Fibroblast of villous mesenchyme (primary cell): ENCODE data around the gene NPFFR1. TPM values are rescaled to one million over a fixed set of nuclear protein-coding genes. Genes with fewer than 3 reads are reported as not detected.

Experiments
- DNase-seq: peaks from one replicate; pipeline ENCODE4 v3.0.0-alpha.2; 2010; ENCODE audit warnings: low read depth
- H3K4me3 ChIP-seq: 2 replicates; pipeline ENCODE4 v1.5.1; 2011; ENCODE audit warnings: low read depth, mild to moderate bottlenecking, low read length
- CTCF ChIP-seq: IDR thresholded peaks from 2 replicates; pipeline ENCODE4 v1.5.1; 2012; ENCODE audit warnings: low read depth, mild to moderate bottlenecking, low read length; ENCODE audit not compliant: insufficient read depth
- total RNA-seq: library from RNA; depleted of rRNA; stranded (reverse); fragments of >200 nt; gene quantifications from 2 replicates; pipeline ENCODE4 v1.2.3, GENCODE V29; 2012

NPFFR1 gene
- total RNA-seq, 1 donor: not detected

DNA sequence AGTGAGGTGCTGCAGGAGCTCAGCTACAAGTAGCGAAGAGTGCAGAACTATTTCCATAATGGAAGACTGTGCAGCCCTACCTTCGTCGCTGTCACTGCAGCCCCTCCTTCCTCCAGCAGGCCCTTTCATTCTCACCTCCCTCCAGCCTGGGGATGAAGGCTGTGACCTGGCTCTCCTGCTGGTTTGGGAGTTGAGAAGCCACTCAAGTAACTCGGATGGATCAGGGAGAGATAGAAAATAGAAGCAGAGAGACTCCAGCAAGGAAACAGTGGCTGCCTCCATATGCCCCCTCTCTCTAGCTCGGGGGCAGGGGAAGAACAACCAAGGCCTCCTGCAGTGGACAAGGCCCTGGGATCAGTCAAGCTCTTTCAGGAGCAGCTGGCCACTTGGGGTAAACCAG lies 37.4 kb upstream of the NPFFR1 start:
- no peak overlapping the region for H3K4me3 ChIP-seq
- TF ChIP-seq CTCF: no peak
- DNase-seq: no peak

DNA sequence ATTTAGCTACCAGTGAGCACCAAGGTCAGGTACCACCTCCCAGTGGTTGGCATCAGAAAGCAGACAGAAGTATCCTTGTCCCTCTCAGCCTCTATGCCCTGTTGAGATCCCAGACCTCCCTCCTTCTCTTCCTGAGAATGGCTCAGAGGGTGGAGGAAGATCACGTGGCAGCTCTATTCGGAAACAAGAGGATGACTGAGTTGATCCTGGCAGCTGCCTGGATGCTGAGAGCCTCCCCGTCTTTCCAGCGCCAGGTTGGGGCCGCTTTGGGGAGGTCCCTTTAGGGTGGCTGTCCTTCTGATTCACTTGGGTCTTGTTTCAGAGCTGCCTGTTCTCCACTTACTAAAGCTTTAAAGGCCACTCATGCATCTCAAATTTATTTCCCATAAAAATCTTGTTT lies 36.9 kb upstream of the NPFFR1 start:
- no peak for TF ChIP-seq CTCF
- no peak overlapping the region for H3K4me3 ChIP-seq
- DNase-seq: no peak

- no peak for TF ChIP-seq CTCF
- DNase-seq: no peak
- H3K4me3 ChIP-seq: no peak overlapping the region
Measured at GRCh38 chr10:70319824-70320223, 36.0 kb upstream of the NPFFR1 start.

- no peak for TF ChIP-seq CTCF
- H3K4me3 ChIP-seq: no peak overlapping the region
- no peak for DNase-seq
Measured at GRCh38 chr10:70319183-70319582, 35.4 kb upstream of the NPFFR1 start.

DNA sequence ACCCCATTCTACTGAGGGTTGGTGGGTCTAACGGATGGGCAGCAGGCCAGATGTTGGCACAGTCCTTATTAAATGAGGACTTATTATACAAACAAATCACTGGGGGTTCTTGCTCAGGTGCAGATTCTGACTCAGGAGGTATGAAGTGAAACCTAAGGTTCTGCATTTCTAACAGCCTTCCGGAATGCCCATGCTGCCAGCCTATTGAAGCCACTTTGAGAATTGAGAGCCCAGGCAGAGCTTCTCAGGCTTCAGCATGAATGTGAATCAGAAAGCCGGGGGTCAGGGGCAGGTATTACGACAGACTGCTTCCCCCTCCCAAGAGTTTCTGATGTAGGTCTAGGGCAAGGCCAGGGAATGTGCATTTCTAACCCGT lies 34.1 kb upstream of the NPFFR1 start:
- no peak overlapping the region for H3K4me3 ChIP-seq
- TF ChIP-seq CTCF: no peak
- no peak for DNase-seq

DNA sequence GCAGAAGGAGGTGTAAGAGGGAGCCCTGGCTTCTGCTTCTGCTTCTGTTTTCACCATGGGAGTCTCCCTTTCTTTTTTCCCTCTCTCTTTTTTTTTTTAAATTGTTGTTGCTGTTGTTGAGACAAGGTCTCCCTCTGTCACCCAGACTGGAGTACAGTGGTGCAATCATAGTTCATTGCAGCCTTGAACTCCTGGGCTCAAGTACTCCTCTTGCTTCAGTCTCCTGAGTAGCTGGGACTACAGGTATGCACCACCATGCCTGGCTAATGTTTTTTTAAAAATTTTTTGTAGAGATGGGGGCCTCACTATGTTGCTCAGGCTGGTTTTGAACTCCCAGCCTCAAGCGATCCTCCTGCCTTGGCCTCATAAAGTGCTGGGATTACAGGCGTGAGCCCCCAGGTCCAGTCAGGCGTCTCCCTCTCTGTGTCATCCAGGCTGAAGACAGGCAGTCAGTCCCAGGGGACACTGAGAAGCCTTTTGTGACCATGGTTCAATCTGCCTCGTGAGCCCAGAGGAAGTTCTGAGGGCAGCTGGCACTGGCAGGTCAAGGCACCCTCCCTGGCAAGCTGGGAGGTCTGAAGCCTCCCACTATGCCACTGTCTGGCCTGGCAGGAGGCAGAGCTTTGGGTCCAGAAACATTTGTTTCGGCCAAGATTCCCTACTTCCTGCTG lies 33.6 kb upstream of the NPFFR1 start:
- no peak for DNase-seq
- no peak for TF ChIP-seq CTCF
- no peak overlapping the region for H3K4me3 ChIP-seq

DNA sequence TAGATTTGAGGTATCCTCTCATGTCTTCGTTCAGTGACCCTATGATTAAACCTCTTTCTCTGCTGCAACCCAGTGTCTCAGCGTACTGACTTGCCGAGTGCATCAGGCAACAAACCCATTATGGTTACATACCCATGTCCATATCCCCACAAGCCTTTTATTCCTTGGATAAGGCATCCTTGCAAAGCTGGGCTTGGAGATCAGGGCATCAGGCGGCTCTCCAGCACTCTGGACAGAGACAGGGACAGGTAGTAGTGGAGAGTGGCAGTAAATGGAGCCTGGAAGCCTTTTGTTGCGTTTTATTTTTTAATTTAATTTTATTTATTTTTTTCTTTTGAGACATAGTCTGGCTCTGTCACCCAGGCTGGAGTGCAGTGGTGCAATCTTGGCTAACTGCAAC lies 32.0 kb upstream of the NPFFR1 start:
- DNase-seq: no peak
- H3K4me3 ChIP-seq: no peak overlapping the region
- TF ChIP-seq CTCF: no peak
